Measurements from ENCODE around the gene CARD14. TPM values are rescaled to one million over a fixed set of nuclear protein-coding genes. Genes with fewer than 3 reads are reported as not detected.

The CARD14 gene
- total RNA-seq, 1 experiment from 2014 or later: 0.24 TPM

GRCh38 chr17:80180192-80180591 is 10.4 kb downstream of the CARD14 start:
- Mint-ChIP-seq H3K4me3 (no peak overlapping the region), H3K36me3 (ENCODE audit: insufficient read depth in 1 of 3, low read depth in 3 of 3) (no peaks in the 10 kb centered on the region), H3K27ac (no peak overlapping the region), H3K9me3 (no peaks in the 10 kb centered on the region), H3K4me1 (peaks cover 6 to 8% of the 10 kb centered on the region in 2 experiments), H3K27me3 (ENCODE audit: low read depth) (peaks cover 3% of the 10 kb centered on the region)
- Histone ChIP-seq H3K9ac (ENCODE audit: extremely low read depth, insufficient read length, low read length) (no peak overlapping the region), H3K18ac (ENCODE audit: insufficient read length, low read depth, low read length) (no peak overlapping the region), H4K91ac (ENCODE audit: insufficient read length, low read depth, low read length) (no peak overlapping the region), H3K4me2 (ENCODE audit: insufficient read depth, insufficient read length, low read length) (no peak overlapping the region), H2AFZ (ENCODE audit: low read length) (no peak overlapping the region), H3K27me3 (ENCODE audit: insufficient read depth, low read length) (no peaks in the 10 kb centered on the region), H3K9me3 (ENCODE audit: control insufficient read depth, low read depth, low read length) (no peaks in the 10 kb centered on the region), H3K79me1 (ENCODE audit: insufficient read depth, low read depth, low read length, poor library complexity, severe bottlenecking) (no peaks in the 10 kb centered on the region), H2BK5ac (ENCODE audit: insufficient read length, low read length) (no peak overlapping the region), H3K79me2 (ENCODE audit: insufficient read depth, low read length) (no peaks in the 10 kb centered on the region), H2BK12ac (ENCODE audit: insufficient read length, low read depth, low read length) (no peak overlapping the region), H4K5ac (ENCODE audit: insufficient read length, low read depth, low read length) (no peak overlapping the region), H2BK120ac (ENCODE audit: low read depth, low read length, poor library complexity, severe bottlenecking) (no peak overlapping the region), H4K8ac (replicated peaks; ENCODE audit: insufficient read length, low read depth, low read length) (no peak overlapping the region), H3K56ac (ENCODE audit: insufficient read length, low read depth, low read length) (no peak overlapping the region), H4K20me1 (ENCODE audit: control insufficient read depth, insufficient read depth, insufficient read length) (no peaks in the 10 kb centered on the region), H3K14ac (ENCODE audit: insufficient read depth, low read length) (no peak overlapping the region; the same call in 1 of the 2 replicates), H3K27ac (ENCODE audit: insufficient read length, low read depth, low read length) (no peak overlapping the region), H2AK5ac (ENCODE audit: insufficient read length, low read length) (no peak overlapping the region), H3K23me2 (ENCODE audit: insufficient read length, low read depth, low read length, poor library complexity, severe bottlenecking) (no peaks in the 10 kb centered on the region), H3T11ph (ENCODE audit: low read length) (no peak overlapping the region), H2BK15ac (ENCODE audit: low read depth, low read length) (no peak overlapping the region), H3K4me1 (ENCODE audit: insufficient read depth, low read length) (no peaks in the 10 kb centered on the region), H2BK20ac (ENCODE audit: low read depth, low read length, poor library complexity, severe bottlenecking) (no peak overlapping the region), H3K4ac (ENCODE audit: low read depth, low read length) (no peak overlapping the region), H3K23ac (ENCODE audit: insufficient read length, low read depth, low read length) (no peak overlapping the region)
- DNase-seq: no peak
- no CpG with 5 or more reads among the region's 14 CpGs for WGBS (ENCODE audit: extremely low coverage, insufficient read length, low lambda C conversion rate)
- TF ChIP-seq CTCF (conservative IDR thresholded peaks at IDR 0.05): no peak
